A549 (cell line): Measurements from ENCODE around the gene CLCA4. TPM values are rescaled to one million over a fixed set of nuclear protein-coding genes. Genes with fewer than 3 reads are reported as not detected.
"Not testable (repeated sequence)": the region's sequence is repeated elsewhere in the genome, so short reads cannot be mapped to it uniquely, and the experiment has no call there.

ENCODE experiments used
- ATAC-seq, 2 experiments: fragments of 200-7000 bp in 1 of 2; fragments of >200 bp in 1 of 2; cut with Nextera tagmentation in 1 of 2; cut with Tn5 transposase in 1 of 2; 3 replicates each; pipeline versions ENCODE4 v1.8.0 to v1.9.1; 2018 to 2020; ENCODE audit warnings: mild to moderate bottlenecking in 1 of 2, moderate library complexity in 1 of 2
- CTCF ChIA-PET: fragments of 300-600 bp; sonication (Branson Sonifier 250); formaldehyde crosslinking; extraction: SDS; loops from one replicate; lab custom pipeline; 2021; ENCODE audit warnings: antibody characterized with exemption, inconsistent platforms; lab: Yijun Ruan, JAX
- POLR2A ChIA-PET: fragments of 350-600 bp; formaldehyde crosslinking; extraction: SDS; loops from one replicate; lab custom pipeline; 2021; ENCODE audit warnings: antibody characterized with exemption, inconsistent platforms; lab: Yijun Ruan, JAX
- DNase-seq, 2 experiments: peaks; one replicate each; pipeline versions ENCODE4 v3.0.0 to v3.0.0-alpha.2; 2011 to 2016; ENCODE audit warnings: low read depth in 1 of 2, low spot score in 1 of 2
- FAIRE-seq: peaks from 2 replicates; lab custom pipeline; 2011; peaks lifted over from hg19 to GRCh38; lab: Jason Lieb, UNC
- H3K27ac ChIP-seq, 2 experiments: fragments of >200 bp; sonication (Bioruptor Twin); formaldehyde crosslinking; 3 replicates each; pipeline ENCODE4 v1.5.1; 2016 to 2017
- H3K4me1 ChIP-seq: fragments of >200 bp; sonication (Bioruptor Twin); formaldehyde crosslinking; 3 replicates; pipeline ENCODE4 v1.6.1; 2016
- H3K4me2 ChIP-seq: fragments of >200 bp; sonication (Bioruptor Twin); formaldehyde crosslinking; 3 replicates; pipeline ENCODE4 v1.6.1; 2016
- H3K4me3 ChIP-seq: fragments of >200 bp; sonication (Bioruptor Twin); formaldehyde crosslinking; 3 replicates; pipeline ENCODE4 v1.5.1; 2016
- H3K9me3 ChIP-seq: fragments of >200 bp; sonication (Bioruptor Twin); formaldehyde crosslinking; 3 replicates; pipeline ENCODE4 v1.6.1; 2016
- BCL3 ChIP-seq: fragments of >200 bp; sonication (Bioruptor Twin); formaldehyde crosslinking; IDR thresholded peaks from 3 replicates; pipeline ENCODE4 v1.6.1; 2016
- BHLHE40 ChIP-seq: IDR thresholded peaks from 2 replicates; pipeline ENCODE4 v1.6.1; 2012; ENCODE audit warnings: low read depth, low read length, inconsistent platforms
- CBX2 ChIP-seq: fragments of 200-600 bp; sonication (generic); IDR thresholded peaks from 2 replicates; pipeline ENCODE4 v1.6.1; 2016; ENCODE audit warnings: low read depth, mild to moderate bottlenecking, borderline replicate concordance
- CTCF ChIP-seq: fragments of >200 bp; sonication (Bioruptor Twin); formaldehyde crosslinking; IDR thresholded peaks from 3 replicates; pipeline ENCODE4 v1.5.1; 2016
- E2F6 ChIP-seq: IDR thresholded peaks from 2 replicates; pipeline ENCODE4 v1.6.1; 2012; ENCODE audit warnings: low read depth, borderline replicate concordance
- FOXS1 ChIP-seq: fragments of 250-450 bp; sonication (Bioruptor Pico); IDR thresholded peaks from 2 replicates; pipeline ENCODE4 v1.5.0; 2020; ENCODE audit warnings: mild to moderate bottlenecking, moderate library complexity
- HES2 ChIP-seq: fragments of >200 bp; sonication (Bioruptor Twin); formaldehyde crosslinking; IDR thresholded peaks from 2 replicates; pipeline ENCODE4 v1.6.1; 2016
- HOXA7 ChIP-seq: fragments of 250-450 bp; sonication (Bioruptor Pico); IDR thresholded peaks from 2 replicates; pipeline ENCODE4 v1.5.0; 2020; ENCODE audit warnings: mild to moderate bottlenecking, moderate library complexity
- KDM1A ChIP-seq: fragments of 200-600 bp; sonication (generic); IDR thresholded peaks from 2 replicates; pipeline ENCODE4 v1.6.1; 2016; ENCODE audit warnings: low read depth, mild to moderate bottlenecking
- MAX ChIP-seq: IDR thresholded peaks from 2 replicates; pipeline ENCODE4 v1.6.1; 2012
- NR3C1 ChIP-seq: fragments of >200 bp; sonication (Bioruptor Twin); formaldehyde crosslinking; IDR thresholded peaks from 3 replicates; pipeline ENCODE4 v1.6.1; 2017
- RAD21 ChIP-seq, 2 experiments: fragments of >200 bp in 1 of 2; sonication (Bioruptor Twin) in 1 of 2; formaldehyde crosslinking in 1 of 2; IDR thresholded peaks in 1 of 2; conservative IDR thresholded peaks in 1 of 2; 2 replicates in 1 of 2; 3 replicates in 1 of 2; pipeline ENCODE4 v1.6.1; 2012 to 2018; ENCODE audit warnings: inconsistent platforms in 1 of 2
- REST ChIP-seq: fragments of 200-600 bp; sonication (generic); IDR thresholded peaks from 2 replicates; pipeline ENCODE4 v1.6.1; 2016; ENCODE audit warnings: antibody characterized with exemption, mild to moderate bottlenecking, moderate library complexity
- RNF2 ChIP-seq: fragments of 200-600 bp; sonication (generic); IDR thresholded peaks from 2 replicates; pipeline ENCODE4 v1.6.1; 2016; ENCODE audit warnings: low read depth, mild to moderate bottlenecking, antibody characterized with exemption, moderate library complexity, borderline replicate concordance
- WGBS: methylation state at CpG from one replicate; pipeline ENCODE4 v1.1.6; 2017; ENCODE audit errors: missing lambda C conversion rate; 5-methylcytosine and 5-hydroxymethylcytosine counted together
- polyA plus RNA-seq, 4 experiments: library from polyadenylated mRNA; depleted of rRNA in 3 of 4; stranded (reverse); fragments of >200 nt; fragmentation: RNase III in 1 of 4; extraction: RNeasy Plus Mini Kit Qiagen cat#74134 plus additional on column Dnase treatment in 1 of 4; gene quantifications; 2 replicates in 3 of 4; 3 replicates in 1 of 4; pipeline ENCODE4 v1.2.3, GENCODE V29; 2011 to 2017

The CLCA4 gene
- polyA plus RNA-seq, 2 of the 4 experiments (the other 2 are of a cell fraction) = not detected

- not testable (repeated sequence) for H3K27ac ChIP-seq, H3K4me3 ChIP-seq, H3K9me3 ChIP-seq
- CTCF ChIA-PET = interaction anchor here (0.5 to 2.4 kb wide), 10 partner anchors 12 to 581 kb away, joined by 3 to 15 read pairs (median 4); no protein-coding TSS in a partner anchor
- peak in 1 of 2 experiments; percentile 50 for DNase-seq
- WGBS = 29% methylated on average over 15 of the region's 16 CpGs
- TF ChIP-seq RAD21 (conservative IDR thresholded peaks at IDR 0.05 in 1 of 2, IDR thresholded peaks at IDR 0.05 in 1 of 2) (peak; percentile 18 to 35; a peak in 3 of 5 replicates), CTCF (peak; percentile 30)
- TF ChIP-seq, all 56 proteins: peak for 2; not testable (repeated sequence) for 54
- H3K4me1 ChIP-seq, FAIRE-seq, POLR2A ChIA-PET: not testable (repeated sequence)
- ATAC-seq = peak; percentile 34 to 80; a peak in 3 of 6 replicates
- peak overlapping the region; percentile 57 for H3K4me2 ChIP-seq
Observed at GRCh38 chr1:86502125-86502646, 44.7 kb upstream of the CLCA4 start.

- POLR2A ChIA-PET = no interaction called here
- WGBS = 71% methylated on average over 18 of the region's 18 CpGs
- H3K4me2 ChIP-seq = peak overlapping the region; percentile 57
- FAIRE-seq (no peak), DNase-seq (no peak), ATAC-seq (no peak)
- H3K4me3 ChIP-seq = no peak overlapping the region
- no peaks in the 10 kb centered on the region for H3K9me3 ChIP-seq
- TF ChIP-seq HES2 (no peak), FOXS1 (no peak), HOXA7 (no peak), BHLHE40 (no peak), CBX2 (no peak), MAX (no peak), NR3C1 (no peak), BCL3 (no peak), KDM1A (no peak), RNF2 (no peak), REST (no peak), E2F6 (no peak)
- H3K4me1 ChIP-seq = no peaks in the 10 kb centered on the region
- CTCF ChIA-PET = interaction anchor here (0.7 to 2.4 kb wide), 9 partner anchors 13 to 580 kb away, joined by 3 to 15 read pairs (median 4); no protein-coding TSS in a partner anchor
- H3K27ac ChIP-seq = no peak overlapping the region
Observed at GRCh38 chr1:86502721-86503405, 44.0 kb upstream of the CLCA4 start.
